HL-60 (cell line): Measurements from ENCODE around the gene RUSF1.

Experiments
- DNase-seq, 2 experiments: peaks; one replicate each; pipeline ENCODE4 v3.0.0-alpha.2; 2010 to 2020; ENCODE audit warnings: low read depth in 1 of 2, low spot score in 1 of 2
- H3K27ac ChIP-seq: fragments of 250-450 bp; sonication (Bioruptor Pico); replicated peaks from 2 replicates; pipeline ENCODE4 v1.5.1; 2020; ENCODE audit warnings: mild to moderate bottlenecking, moderate library complexity
- H3K27me3 ChIP-seq: fragments of 250-450 bp; sonication (Bioruptor Pico); 2 replicates; pipeline ENCODE4 v1.5.1; 2021; ENCODE audit warnings: mild to moderate bottlenecking, moderate library complexity; ENCODE audit not compliant: insufficient read depth, poor library complexity, severe bottlenecking
- H3K4me3 ChIP-seq: replicated peaks from 2 replicates; pipeline ENCODE4 v1.5.1; 2011; ENCODE audit warnings: mild to moderate bottlenecking, control low read depth, low read length; ENCODE audit not compliant: insufficient read depth
- GABPA ChIP-seq: IDR thresholded peaks from 2 replicates; pipeline ENCODE4 v1.6.1; 2012; ENCODE audit warnings: low read depth
- POLR2AphosphoS5 ChIP-seq: IDR thresholded peaks from 2 replicates; pipeline ENCODE4 v1.6.1; 2012; ENCODE audit warnings: low read depth
- SPI1 ChIP-seq: IDR thresholded peaks from 2 replicates; pipeline ENCODE4 v1.6.1; 2012; ENCODE audit warnings: low read depth, mild to moderate bottlenecking, borderline replicate concordance
- TF ChIP-seq, protein P1 (sequence below): IDR thresholded peaks from one replicate; pipeline ENCODE4 v1.5.1; 2011; ENCODE audit warnings: low read length, control low read depth, inconsistent platforms; ENCODE audit not compliant: insufficient read depth
- TF ChIP-seq, protein P2 (sequence below): IDR thresholded peaks from 2 replicates; pipeline ENCODE4 v1.6.1; 2012; ENCODE audit warnings: low read depth; ENCODE audit not compliant: insufficient replicate concordance

RUSF1 gene

GRCh38 chr16:31475946-31476302 is 32.3 kb downstream of the RUSF1 start:
- no peak for DNase-seq
- no peak overlapping the region for H3K27ac ChIP-seq
- no peak for TF ChIP-seq POLR2AphosphoS5
- TF ChIP-seq, protein P1, sequence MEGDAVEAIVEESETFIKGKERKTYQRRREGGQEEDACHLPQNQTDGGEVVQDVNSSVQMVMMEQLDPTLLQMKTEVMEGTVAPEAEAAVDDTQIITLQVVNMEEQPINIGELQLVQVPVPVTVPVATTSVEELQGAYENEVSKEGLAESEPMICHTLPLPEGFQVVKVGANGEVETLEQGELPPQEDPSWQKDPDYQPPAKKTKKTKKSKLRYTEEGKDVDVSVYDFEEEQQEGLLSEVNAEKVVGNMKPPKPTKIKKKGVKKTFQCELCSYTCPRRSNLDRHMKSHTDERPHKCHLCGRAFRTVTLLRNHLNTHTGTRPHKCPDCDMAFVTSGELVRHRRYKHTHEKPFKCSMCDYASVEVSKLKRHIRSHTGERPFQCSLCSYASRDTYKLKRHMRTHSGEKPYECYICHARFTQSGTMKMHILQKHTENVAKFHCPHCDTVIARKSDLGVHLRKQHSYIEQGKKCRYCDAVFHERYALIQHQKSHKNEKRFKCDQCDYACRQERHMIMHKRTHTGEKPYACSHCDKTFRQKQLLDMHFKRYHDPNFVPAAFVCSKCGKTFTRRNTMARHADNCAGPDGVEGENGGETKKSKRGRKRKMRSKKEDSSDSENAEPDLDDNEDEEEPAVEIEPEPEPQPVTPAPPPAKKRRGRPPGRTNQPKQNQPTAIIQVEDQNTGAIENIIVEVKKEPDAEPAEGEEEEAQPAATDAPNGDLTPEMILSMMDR: no peak
- TF ChIP-seq, protein P2, sequence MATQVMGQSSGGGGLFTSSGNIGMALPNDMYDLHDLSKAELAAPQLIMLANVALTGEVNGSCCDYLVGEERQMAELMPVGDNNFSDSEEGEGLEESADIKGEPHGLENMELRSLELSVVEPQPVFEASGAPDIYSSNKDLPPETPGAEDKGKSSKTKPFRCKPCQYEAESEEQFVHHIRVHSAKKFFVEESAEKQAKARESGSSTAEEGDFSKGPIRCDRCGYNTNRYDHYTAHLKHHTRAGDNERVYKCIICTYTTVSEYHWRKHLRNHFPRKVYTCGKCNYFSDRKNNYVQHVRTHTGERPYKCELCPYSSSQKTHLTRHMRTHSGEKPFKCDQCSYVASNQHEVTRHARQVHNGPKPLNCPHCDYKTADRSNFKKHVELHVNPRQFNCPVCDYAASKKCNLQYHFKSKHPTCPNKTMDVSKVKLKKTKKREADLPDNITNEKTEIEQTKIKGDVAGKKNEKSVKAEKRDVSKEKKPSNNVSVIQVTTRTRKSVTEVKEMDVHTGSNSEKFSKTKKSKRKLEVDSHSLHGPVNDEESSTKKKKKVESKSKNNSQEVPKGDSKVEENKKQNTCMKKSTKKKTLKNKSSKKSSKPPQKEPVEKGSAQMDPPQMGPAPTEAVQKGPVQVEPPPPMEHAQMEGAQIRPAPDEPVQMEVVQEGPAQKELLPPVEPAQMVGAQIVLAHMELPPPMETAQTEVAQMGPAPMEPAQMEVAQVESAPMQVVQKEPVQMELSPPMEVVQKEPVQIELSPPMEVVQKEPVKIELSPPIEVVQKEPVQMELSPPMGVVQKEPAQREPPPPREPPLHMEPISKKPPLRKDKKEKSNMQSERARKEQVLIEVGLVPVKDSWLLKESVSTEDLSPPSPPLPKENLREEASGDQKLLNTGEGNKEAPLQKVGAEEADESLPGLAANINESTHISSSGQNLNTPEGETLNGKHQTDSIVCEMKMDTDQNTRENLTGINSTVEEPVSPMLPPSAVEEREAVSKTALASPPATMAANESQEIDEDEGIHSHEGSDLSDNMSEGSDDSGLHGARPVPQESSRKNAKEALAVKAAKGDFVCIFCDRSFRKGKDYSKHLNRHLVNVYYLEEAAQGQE: no peak
- TF ChIP-seq GABPA: no peak
- TF ChIP-seq SPI1: no peak
- peaks cover 31% of the 10 kb centered on the region for H3K27me3 ChIP-seq
- peak overlapping the region; percentile 45 for H3K4me3 ChIP-seq

DNA sequence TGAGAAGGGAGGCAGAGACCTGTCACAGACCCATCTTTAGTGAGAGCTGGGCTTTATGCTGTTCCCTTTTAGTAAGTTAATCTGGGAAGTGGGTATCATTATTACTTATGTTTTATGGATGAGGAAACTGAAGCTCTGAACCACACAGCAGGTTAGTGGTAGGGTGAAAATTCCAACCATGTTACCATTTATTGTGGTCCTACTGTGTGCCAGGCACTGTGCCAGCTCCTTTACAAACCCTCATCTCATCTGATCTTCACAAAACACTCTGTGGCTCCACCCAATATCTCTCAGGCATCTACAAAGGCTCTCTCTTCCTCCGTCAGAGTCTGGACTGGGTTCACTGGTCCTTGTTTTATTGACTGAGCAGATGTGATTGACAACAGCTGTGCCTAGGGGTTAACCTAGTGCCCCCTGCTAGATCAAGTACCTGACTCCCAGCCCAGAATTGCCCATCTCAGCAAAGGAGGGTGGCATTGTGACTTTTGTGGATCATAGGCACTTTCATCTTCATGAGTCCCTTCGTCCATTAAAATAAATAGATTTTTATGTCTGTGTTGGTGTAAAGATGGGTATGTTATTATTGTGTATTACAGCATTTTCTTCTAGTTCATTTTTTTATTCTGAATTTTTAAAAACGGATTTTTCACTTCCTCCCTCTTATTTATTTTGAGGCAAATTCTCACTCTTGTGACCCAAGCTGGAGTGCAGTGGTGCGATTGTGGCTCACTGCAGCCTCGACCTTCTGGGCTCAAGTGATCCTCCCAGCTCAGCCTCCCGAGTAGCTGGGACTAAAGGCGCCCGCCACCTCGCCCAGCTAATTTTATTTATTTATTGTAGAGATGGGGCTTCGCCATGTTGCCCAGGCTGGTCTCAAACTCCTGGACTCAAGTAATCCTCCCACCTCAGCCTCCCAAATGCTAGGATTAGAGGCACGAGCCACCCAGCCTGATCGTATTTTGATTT is 33.1 kb downstream of the RUSF1 start:
- H3K27ac ChIP-seq: no peak overlapping the region
- TF ChIP-seq SPI1: no peak
- TF ChIP-seq, protein P1: no peak
- TF ChIP-seq, protein P2: no peak
- no peak for TF ChIP-seq GABPA
- H3K27me3 ChIP-seq: peaks cover 31% of the 10 kb centered on the region
- no peak overlapping the region for H3K4me3 ChIP-seq
- DNase-seq: no peak

DNA sequence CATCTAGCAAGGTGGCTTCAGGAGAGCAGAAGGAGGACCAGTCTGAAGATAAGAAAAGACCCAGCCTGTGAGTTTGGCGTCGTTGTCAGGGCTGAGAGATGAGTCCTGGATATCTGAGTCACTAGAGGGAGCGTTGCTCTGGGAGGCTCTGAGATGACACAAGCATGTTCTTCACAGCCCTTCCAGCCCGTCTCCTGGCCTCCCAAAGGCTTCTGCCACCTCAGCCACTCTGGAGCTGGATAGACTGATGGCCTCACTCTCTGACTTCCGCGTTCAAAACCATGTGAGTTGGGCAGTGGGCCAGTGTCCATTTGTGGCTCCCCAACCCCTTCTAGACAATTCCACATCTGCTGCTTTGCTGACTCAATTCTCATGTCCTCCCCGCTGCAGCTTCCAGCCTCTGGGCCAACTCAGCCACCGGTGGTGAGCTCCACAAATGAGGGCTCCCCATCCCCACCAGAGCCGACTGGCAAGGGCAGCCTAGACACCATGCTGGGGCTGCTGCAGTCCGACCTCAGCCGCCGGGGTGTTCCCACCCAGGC is 33.9 kb downstream of the RUSF1 start:
- no peak overlapping the region for H3K27ac ChIP-seq
- no peak for TF ChIP-seq POLR2AphosphoS5
- TF ChIP-seq, protein P1: no peak
- TF ChIP-seq GABPA: no peak
- TF ChIP-seq, protein P2: no peak
- no peak for TF ChIP-seq SPI1
- H3K27me3 ChIP-seq: peaks cover 31% of the 10 kb centered on the region
- no peak overlapping the region for H3K4me3 ChIP-seq
- no peak for DNase-seq
